SK-N-SH treated with all-trans-retinoic acid at 6 μM for 48 hours (cell line): ENCODE results near the gene DNAJC15.
"Not testable (repeated sequence)": the region's sequence is repeated elsewhere in the genome, so short reads cannot be mapped to it uniquely, and the experiment has no call there.

Experiments
- ATAC-seq: fragments of 200-7000 bp; cut with Tn5 transposase; 3 replicates; pipeline ENCODE4 v1.9.1; 2020; ENCODE audit warnings: mild to moderate bottlenecking, moderate library complexity
- ARNTL ChIP-seq: fragments of 450-650 bp; formaldehyde crosslinking; IDR thresholded peaks from 2 replicates; pipeline ENCODE4 v1.5.0; 2020; ENCODE audit warnings: low read depth, mild to moderate bottlenecking, moderate library complexity, borderline replicate concordance
- BACH2 ChIP-seq: fragments of 250-450 bp; sonication (Bioruptor Pico); IDR thresholded peaks from 2 replicates; pipeline ENCODE4 v1.9.0; 2021; ENCODE audit warnings: mild to moderate bottlenecking, borderline replicate concordance
- CREB5 ChIP-seq: fragments of 250-450 bp; sonication (Bioruptor Pico); IDR thresholded peaks from 2 replicates; pipeline ENCODE4 v1.5.1; 2020; ENCODE audit warnings: low read depth, mild to moderate bottlenecking, moderate library complexity
- CSDC2 ChIP-seq: fragments of 250-450 bp; sonication (Bioruptor Pico); IDR thresholded peaks from 2 replicates; pipeline ENCODE4 v1.5.0; 2020; ENCODE audit warnings: mild to moderate bottlenecking, moderate library complexity
- CSRNP3 ChIP-seq: fragments of 250-450 bp; sonication (Bioruptor Pico); IDR thresholded peaks from 2 replicates; pipeline ENCODE4 v1.5.1; 2021; ENCODE audit warnings: mild to moderate bottlenecking, moderate library complexity
- ESRRG ChIP-seq: fragments of 250-450 bp; sonication (Bioruptor Pico); IDR thresholded peaks from 2 replicates; pipeline ENCODE4 v1.6.1; 2021; ENCODE audit warnings: mild to moderate bottlenecking
- ISL1 ChIP-seq: fragments of 250-450 bp; sonication (Bioruptor Pico); IDR thresholded peaks from 2 replicates; pipeline ENCODE4 v2.1.2; 2022; ENCODE audit warnings: mild to moderate bottlenecking, moderate library complexity
- OSR1 ChIP-seq: fragments of 250-450 bp; sonication (Bioruptor Pico); IDR thresholded peaks from 2 replicates; pipeline ENCODE4 v1.8.0; 2022; ENCODE audit warnings: moderate library complexity, mild to moderate bottlenecking, inconsistent platforms
- SNAI2 ChIP-seq: fragments of 250-450 bp; sonication (Bioruptor Pico); IDR thresholded peaks from 2 replicates; pipeline ENCODE4 v1.5.0; 2020; ENCODE audit warnings: mild to moderate bottlenecking, moderate library complexity
- TCF4 ChIP-seq: fragments of 250-450 bp; sonication (Bioruptor Pico); IDR thresholded peaks from 2 replicates; pipeline ENCODE4 v1.8.0; 2021; ENCODE audit warnings: mild to moderate bottlenecking, moderate library complexity, borderline replicate concordance
- TOX ChIP-seq: fragments of 250-450 bp; sonication (Bioruptor Pico); IDR thresholded peaks from 2 replicates; pipeline ENCODE4 v1.8.0; 2021; ENCODE audit warnings: mild to moderate bottlenecking, moderate library complexity, borderline replicate concordance
- TSHZ2 ChIP-seq: fragments of 250-450 bp; sonication (Bioruptor Pico); IDR thresholded peaks from 2 replicates; pipeline ENCODE4 v1.5.0; 2020; ENCODE audit warnings: mild to moderate bottlenecking, moderate library complexity
- ZC3H10 ChIP-seq: fragments of 250-450 bp; sonication (Bioruptor Pico); IDR thresholded peaks from 2 replicates; pipeline ENCODE4 v1.5.1; 2021; ENCODE audit warnings: mild to moderate bottlenecking, moderate library complexity
- ZFP30 ChIP-seq: fragments of 450-650 bp; formaldehyde crosslinking; IDR thresholded peaks from 2 replicates; pipeline ENCODE4 v1.5.0; 2022; ENCODE audit warnings: mild to moderate bottlenecking, moderate library complexity
- ZNF565 ChIP-seq: fragments of 450-650 bp; formaldehyde crosslinking; conservative IDR thresholded peaks from 2 replicates; pipeline ENCODE4 v1.5.0; 2020; ENCODE audit warnings: low read depth, mild to moderate bottlenecking, moderate library complexity
- ZNF70 ChIP-seq: fragments of 450-650 bp; formaldehyde crosslinking; IDR thresholded peaks from 2 replicates; pipeline ENCODE4 v1.5.0; 2020; ENCODE audit warnings: mild to moderate bottlenecking, moderate library complexity
- ZNF8 ChIP-seq: fragments of 450-650 bp; formaldehyde crosslinking; IDR thresholded peaks from 2 replicates; pipeline ENCODE4 v1.5.0; 2020; ENCODE audit warnings: mild to moderate bottlenecking, moderate library complexity
- TF ChIP-seq, protein P1 (sequence below): fragments of 250-450 bp; sonication (Bioruptor Pico); IDR thresholded peaks from 2 replicates; pipeline ENCODE4 v1.8.0; 2021; ENCODE audit warnings: low read depth, mild to moderate bottlenecking, moderate library complexity, borderline replicate concordance

DNAJC15 gene

GRCh38 chr13:43042410-43042921 lies 19.1 kb downstream of the DNAJC15 start:
- ATAC-seq, result no peak
- TF ChIP-seq ZNF70 (CRISPR knock-in tag) (no peak), ARNTL (CRISPR knock-in tag) (no peak), ZFP30 (no peak), TCF4 (CRISPR knock-in tag) (no peak), ISL1 (CRISPR knock-in tag) (no peak), ZNF565 (CRISPR knock-in tag) (no peak), ZNF8 (CRISPR knock-in tag) (no peak), TOX (no peak), ZC3H10 (no peak), TSHZ2 (CRISPR knock-in tag) (no peak), CSDC2 (CRISPR knock-in tag) (no peak), OSR1 (CRISPR knock-in tag) (no peak)

GRCh38 chr13:43044720-43045301 lies 21.4 kb downstream of the DNAJC15 start:
- ATAC-seq, result no peak

GRCh38 chr13:43045302-43045773 lies 22.0 kb downstream of the DNAJC15 start:
- ATAC-seq, result not testable (repeated sequence)

More at GRCh38 chr13:43044720-43045301, 21.4 kb downstream of the DNAJC15 start:
- TF ChIP-seq ISL1 (CRISPR knock-in tag) (peak; percentile 65), CREB5 (CRISPR knock-in tag) (no peak)

DNA sequence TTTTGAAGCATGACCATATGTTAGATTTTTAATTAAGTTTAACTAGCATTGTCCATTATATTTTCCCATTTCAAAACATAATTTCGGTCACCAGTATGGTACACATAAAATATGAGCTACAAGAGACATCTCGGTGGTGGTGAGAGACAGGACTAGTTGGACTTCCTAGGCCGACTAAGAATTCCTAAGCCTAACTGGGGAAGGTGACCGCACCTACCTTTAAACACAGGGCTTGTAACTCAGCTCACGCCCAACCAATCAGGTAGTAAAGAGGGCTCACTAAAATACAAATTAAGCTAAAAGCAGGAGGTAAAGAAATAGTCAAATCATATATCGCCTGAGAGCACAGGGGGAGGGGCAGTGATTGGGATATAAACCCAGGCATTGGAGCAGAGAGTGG lies 22.9 kb downstream of the DNAJC15 start:
- ATAC-seq, result no peak
- TF ChIP-seq ZNF8 (CRISPR knock-in tag), result no peak
- no peak for TF ChIP-seq CREB5 (CRISPR knock-in tag)
- TF ChIP-seq ZC3H10, result no peak
- no peak for TF ChIP-seq OSR1 (CRISPR knock-in tag)
- no peak for TF ChIP-seq TCF4 (CRISPR knock-in tag)
- no peak for TF ChIP-seq ARNTL (CRISPR knock-in tag)
- no peak for TF ChIP-seq CSDC2 (CRISPR knock-in tag)
- no peak for TF ChIP-seq ESRRG (CRISPR knock-in tag)
- TF ChIP-seq SNAI2 (CRISPR knock-in tag), result no peak
- no peak for TF ChIP-seq ZNF70 (CRISPR knock-in tag)
- no peak for TF ChIP-seq CSRNP3 (CRISPR knock-in tag)
- TF ChIP-seq BACH2, result no peak
- TF ChIP-seq TSHZ2 (CRISPR knock-in tag), result no peak
- TF ChIP-seq, protein P1, sequence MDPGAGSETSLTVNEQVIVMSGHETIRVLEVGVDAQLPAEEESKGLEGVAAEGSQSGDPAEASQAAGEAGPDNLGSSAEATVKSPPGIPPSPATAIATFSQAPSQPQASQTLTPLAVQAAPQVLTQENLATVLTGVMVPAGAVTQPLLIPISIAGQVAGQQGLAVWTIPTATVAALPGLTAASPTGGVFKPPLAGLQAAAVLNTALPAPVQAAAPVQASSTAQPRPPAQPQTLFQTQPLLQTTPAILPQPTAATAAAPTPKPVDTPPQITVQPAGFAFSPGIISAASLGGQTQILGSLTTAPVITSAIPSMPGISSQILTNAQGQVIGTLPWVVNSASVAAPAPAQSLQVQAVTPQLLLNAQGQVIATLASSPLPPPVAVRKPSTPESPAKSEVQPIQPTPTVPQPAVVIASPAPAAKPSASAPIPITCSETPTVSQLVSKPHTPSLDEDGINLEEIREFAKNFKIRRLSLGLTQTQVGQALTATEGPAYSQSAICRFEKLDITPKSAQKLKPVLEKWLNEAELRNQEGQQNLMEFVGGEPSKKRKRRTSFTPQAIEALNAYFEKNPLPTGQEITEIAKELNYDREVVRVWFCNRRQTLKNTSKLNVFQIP (CRISPR knock-in tag), result no peak
